ENCODE results near the gene COMT. TPM values are rescaled to one million over a fixed set of nuclear protein-coding genes. Genes with fewer than 3 reads are reported as not detected.

The COMT gene
- total and polyA plus RNA-seq, 9 of the 15 experiments (the other 6 are each of a cell fraction or from before 2014, with no cell fraction given) = 12.5 to 351 (median 155) TPM

DNA sequence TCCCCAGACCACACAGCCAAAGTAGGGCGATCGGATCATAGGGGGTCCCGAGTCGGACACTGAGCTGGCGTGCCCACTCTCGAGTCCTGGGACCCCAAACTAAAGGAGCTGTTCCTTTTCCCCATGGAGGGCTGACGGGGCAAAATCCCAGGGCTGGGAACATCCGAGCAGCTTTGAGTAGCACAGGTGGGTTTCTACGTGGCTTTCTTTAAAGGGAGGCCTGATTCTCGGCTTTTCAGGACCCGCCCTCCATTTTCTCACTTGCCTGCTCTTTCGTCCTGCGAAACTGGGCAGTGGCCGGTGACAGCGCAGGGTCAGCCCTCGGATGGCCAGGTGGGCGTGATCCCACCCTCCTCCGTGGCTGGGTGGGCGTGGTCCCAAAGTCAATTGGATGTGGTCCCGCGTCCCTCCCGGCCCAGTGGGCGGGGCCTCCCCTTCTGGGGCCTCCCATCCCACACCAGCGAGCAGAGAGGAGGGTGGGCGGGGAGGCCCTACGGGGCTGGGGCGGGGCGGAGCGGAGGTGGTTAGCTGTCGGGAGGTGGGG is 17.5 kb downstream of the COMT start (continued):
- TF ChIP-seq FOXJ3 (CRISPR knock-in tag; IDR thresholded peaks at IDR 0.05) (no peak), YY1 (IDR thresholded peaks at IDR 0.05; ENCODE audit: borderline replicate concordance in 1 of 3, control insufficient read depth in 1 of 3, extremely low read depth in 1 of 3, insufficient read depth in 3 of 3, insufficient read length in 1 of 3, insufficient replicate concordance in 2 of 3, low read depth in 1 of 3, low read length in 2 of 3) (peak in 2 of 3 experiments; percentile 62 to 87), ZNF324 (CRISPR knock-in tag; IDR thresholded peaks at IDR 0.05) (no peak), HLTF (IDR thresholded peaks at IDR 0.05) (no peak), ZNF274 (IDR thresholded peaks at IDR 0.05; ENCODE audit: borderline replicate concordance, low read depth, low read length) (no peak), POLR2AphosphoS2 (IDR thresholded peaks at IDR 0.05; ENCODE audit: low read length) (peak; percentile 98), JUND (IDR thresholded peaks at IDR 0.05; ENCODE audit: borderline replicate concordance, low read depth, low read length) (peak; percentile 55; the same call in 1 of the 2 replicates), JUND (tag; IDR thresholded peaks at IDR 0.05; ENCODE audit: borderline replicate concordance, low read depth, low read length) (no peak; the same call in 2 of the 3 replicates), IFI16 (CRISPR knock-in tag; IDR thresholded peaks at IDR 0.05) (no peak), ZNF778 (CRISPR knock-in tag; IDR thresholded peaks at IDR 0.05) (no peak), ZNF583 (CRISPR knock-in tag; IDR thresholded peaks at IDR 0.05) (no peak), ZNF146 (CRISPR knock-in tag; IDR thresholded peaks at IDR 0.05; ENCODE audit: unreplicated experiment) (no peak), CBFB (CRISPR knock-in tag; IDR thresholded peaks at IDR 0.05) (no peak), L3MBTL2 (IDR thresholded peaks at IDR 0.05) (0 out of 2 replicates have a peak, but pooled peaks have one; percentile 40)
- TF ChIP-seq, protein P1, sequence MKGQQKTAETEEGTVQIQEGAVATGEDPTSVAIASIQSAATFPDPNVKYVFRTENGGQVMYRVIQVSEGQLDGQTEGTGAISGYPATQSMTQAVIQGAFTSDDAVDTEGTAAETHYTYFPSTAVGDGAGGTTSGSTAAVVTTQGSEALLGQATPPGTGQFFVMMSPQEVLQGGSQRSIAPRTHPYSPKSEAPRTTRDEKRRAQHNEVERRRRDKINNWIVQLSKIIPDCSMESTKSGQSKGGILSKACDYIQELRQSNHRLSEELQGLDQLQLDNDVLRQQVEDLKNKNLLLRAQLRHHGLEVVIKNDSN (CRISPR knock-in tag; IDR thresholded peaks at IDR 0.05) = no peak
- TF ChIP-seq, protein P2, sequence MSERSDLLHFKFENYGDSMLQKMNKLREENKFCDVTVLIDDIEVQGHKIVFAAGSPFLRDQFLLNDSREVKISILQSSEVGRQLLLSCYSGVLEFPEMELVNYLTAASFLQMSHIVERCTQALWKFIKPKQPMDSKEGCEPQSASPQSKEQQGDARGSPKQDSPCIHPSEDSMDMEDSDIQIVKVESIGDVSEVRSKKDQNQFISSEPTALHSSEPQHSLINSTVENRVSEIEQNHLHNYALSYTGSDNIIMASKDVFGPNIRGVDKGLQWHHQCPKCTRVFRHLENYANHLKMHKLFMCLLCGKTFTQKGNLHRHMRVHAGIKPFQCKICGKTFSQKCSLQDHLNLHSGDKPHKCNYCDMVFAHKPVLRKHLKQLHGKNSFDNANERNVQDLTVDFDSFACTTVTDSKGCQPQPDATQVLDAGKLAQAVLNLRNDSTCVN (CRISPR knock-in tag; IDR thresholded peaks at IDR 0.05) = no peak
- TF ChIP-seq, protein P3, sequence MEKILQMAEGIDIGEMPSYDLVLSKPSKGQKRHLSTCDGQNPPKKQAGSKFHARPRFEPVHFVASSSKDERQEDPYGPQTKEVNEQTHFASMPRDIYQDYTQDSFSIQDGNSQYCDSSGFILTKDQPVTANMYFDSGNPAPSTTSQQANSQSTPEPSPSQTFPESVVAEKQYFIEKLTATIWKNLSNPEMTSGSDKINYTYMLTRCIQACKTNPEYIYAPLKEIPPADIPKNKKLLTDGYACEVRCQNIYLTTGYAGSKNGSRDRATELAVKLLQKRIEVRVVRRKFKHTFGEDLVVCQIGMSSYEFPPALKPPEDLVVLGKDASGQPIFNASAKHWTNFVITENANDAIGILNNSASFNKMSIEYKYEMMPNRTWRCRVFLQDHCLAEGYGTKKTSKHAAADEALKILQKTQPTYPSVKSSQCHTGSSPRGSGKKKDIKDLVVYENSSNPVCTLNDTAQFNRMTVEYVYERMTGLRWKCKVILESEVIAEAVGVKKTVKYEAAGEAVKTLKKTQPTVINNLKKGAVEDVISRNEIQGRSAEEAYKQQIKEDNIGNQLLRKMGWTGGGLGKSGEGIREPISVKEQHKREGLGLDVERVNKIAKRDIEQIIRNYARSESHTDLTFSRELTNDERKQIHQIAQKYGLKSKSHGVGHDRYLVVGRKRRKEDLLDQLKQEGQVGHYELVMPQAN (IDR thresholded peaks at IDR 0.05; ENCODE audit: borderline replicate concordance) = no peak
- TF ChIP-seq, protein P4, sequence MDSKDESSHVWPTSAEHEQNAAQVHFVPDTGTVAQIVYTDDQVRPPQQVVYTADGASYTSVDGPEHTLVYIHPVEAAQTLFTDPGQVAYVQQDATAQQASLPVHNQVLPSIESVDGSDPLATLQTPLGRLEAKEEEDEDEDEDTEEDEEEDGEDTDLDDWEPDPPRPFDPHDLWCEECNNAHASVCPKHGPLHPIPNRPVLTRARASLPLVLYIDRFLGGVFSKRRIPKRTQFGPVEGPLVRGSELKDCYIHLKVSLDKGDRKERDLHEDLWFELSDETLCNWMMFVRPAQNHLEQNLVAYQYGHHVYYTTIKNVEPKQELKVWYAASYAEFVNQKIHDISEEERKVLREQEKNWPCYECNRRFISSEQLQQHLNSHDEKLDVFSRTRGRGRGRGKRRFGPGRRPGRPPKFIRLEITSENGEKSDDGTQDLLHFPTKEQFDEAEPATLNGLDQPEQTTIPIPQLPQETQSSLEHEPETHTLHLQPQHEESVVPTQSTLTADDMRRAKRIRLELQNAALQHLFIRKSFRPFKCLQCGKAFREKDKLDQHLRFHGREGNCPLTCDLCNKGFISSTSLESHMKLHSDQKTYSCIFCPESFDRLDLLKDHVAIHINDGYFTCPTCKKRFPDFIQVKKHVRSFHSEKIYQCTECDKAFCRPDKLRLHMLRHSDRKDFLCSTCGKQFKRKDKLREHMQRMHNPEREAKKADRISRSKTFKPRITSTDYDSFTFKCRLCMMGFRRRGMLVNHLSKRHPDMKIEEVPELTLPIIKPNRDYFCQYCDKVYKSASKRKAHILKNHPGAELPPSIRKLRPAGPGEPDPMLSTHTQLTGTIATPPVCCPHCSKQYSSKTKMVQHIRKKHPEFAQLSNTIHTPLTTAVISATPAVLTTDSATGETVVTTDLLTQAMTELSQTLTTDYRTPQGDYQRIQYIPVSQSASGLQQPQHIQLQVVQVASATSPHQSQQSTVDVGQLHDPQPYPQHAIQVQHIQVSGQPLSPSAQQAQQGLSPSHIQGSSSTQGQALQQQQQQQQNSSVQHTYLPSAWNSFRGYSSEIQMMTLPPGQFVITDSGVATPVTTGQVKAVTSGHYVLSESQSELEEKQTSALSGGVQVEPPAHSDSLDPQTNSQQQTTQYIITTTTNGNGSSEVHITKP (IDR thresholded peaks at IDR 0.05; ENCODE audit: partially characterized antibody) = no peak
- TF ChIP-seq, protein P5, sequence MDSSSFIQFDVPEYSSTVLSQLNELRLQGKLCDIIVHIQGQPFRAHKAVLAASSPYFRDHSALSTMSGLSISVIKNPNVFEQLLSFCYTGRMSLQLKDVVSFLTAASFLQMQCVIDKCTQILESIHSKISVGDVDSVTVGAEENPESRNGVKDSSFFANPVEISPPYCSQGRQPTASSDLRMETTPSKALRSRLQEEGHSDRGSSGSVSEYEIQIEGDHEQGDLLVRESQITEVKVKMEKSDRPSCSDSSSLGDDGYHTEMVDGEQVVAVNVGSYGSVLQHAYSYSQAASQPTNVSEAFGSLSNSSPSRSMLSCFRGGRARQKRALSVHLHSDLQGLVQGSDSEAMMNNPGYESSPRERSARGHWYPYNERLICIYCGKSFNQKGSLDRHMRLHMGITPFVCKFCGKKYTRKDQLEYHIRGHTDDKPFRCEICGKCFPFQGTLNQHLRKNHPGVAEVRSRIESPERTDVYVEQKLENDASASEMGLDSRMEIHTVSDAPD (CRISPR knock-in tag; IDR thresholded peaks at IDR 0.05) = no peak
